KMS-11 (cell line): Measurements from ENCODE around the gene CLPSL1.

Experiments used
- H2AFZ ChIP-seq: fragments of 200-600 bp; sonication (generic); 2 replicates; pipeline ENCODE4 v1.6.1; 2016; ENCODE audit warnings: antibody characterized with exemption, mixed run types, low read depth
- H3K27ac ChIP-seq: fragments of 200-600 bp; sonication (generic); 2 replicates; pipeline ENCODE4 v1.6.1; 2016; ENCODE audit warnings: mild to moderate bottlenecking, mixed run types
- H3K27me3 ChIP-seq: fragments of 200-600 bp; sonication (generic); 2 replicates; pipeline ENCODE4 v1.6.1; 2017; ENCODE audit warnings: mild to moderate bottlenecking, low read depth, mixed run types, moderate library complexity; ENCODE audit not compliant: insufficient read depth
- H3K36me3 ChIP-seq: fragments of 200-600 bp; sonication (generic); 2 replicates; pipeline ENCODE4 v1.6.1; 2017; ENCODE audit warnings: mild to moderate bottlenecking, mixed run types; ENCODE audit not compliant: insufficient read depth
- H3K4me1 ChIP-seq: fragments of 200-600 bp; sonication (generic); 2 replicates; pipeline ENCODE4 v1.6.1; 2016; ENCODE audit warnings: mild to moderate bottlenecking, low read depth, mixed run types; ENCODE audit not compliant: poor library complexity, severe bottlenecking
- H3K4me2 ChIP-seq: fragments of 200-600 bp; sonication (generic); 2 replicates; pipeline ENCODE4 v1.7.0; 2016; ENCODE audit warnings: mild to moderate bottlenecking, mixed run types
- H3K4me3 ChIP-seq: fragments of 200-600 bp; sonication (generic); IDR thresholded peaks from 2 replicates; pipeline ENCODE4 v1.6.1; 2017; ENCODE audit warnings: low read depth, low read length, mixed read lengths; ENCODE audit not compliant: insufficient read depth
- H3K79me2 ChIP-seq: fragments of 200-600 bp; sonication (generic); 2 replicates; pipeline ENCODE4 v1.6.1; 2016; ENCODE audit warnings: low read depth, mixed run types; ENCODE audit not compliant: insufficient read depth
- H3K9ac ChIP-seq: fragments of 200-600 bp; sonication (generic); 2 replicates; pipeline ENCODE4 v1.6.1; 2016; ENCODE audit warnings: mild to moderate bottlenecking, mixed run types
- H4K20me1 ChIP-seq: fragments of 200-600 bp; sonication (generic); 2 replicates; pipeline ENCODE4 v1.6.1; 2016; ENCODE audit warnings: mild to moderate bottlenecking, mixed run types; ENCODE audit not compliant: insufficient read depth
- TF ChIP-seq, protein P1 (sequence below): fragments of 200-600 bp; sonication (generic); conservative IDR thresholded peaks from 2 replicates; pipeline ENCODE4 v1.6.1; 2017; ENCODE audit warnings: low read depth, mild to moderate bottlenecking, antibody characterized with exemption, low read length, moderate library complexity, mixed read lengths

CLPSL1 gene

DNA sequence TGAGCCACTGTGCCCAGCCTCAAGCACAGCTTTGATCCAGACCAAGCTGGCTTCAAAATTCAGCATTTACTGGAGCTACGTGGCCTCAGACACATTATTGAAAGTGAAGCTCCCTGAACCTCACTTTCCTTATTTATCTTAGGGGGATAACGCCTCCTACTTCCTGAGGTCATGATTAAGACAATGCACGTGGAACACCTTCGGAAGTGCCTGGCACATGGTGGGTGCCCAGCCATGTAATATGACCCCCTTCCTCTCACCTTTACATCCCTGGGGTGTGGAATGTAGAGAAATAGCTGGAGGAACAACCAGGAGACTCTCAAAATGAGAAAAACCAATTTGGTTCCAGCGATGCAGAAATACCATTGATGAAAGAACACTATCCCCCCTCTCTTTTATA lies 17.9 kb downstream of the CLPSL1 start:
- TF ChIP-seq, protein P1, sequence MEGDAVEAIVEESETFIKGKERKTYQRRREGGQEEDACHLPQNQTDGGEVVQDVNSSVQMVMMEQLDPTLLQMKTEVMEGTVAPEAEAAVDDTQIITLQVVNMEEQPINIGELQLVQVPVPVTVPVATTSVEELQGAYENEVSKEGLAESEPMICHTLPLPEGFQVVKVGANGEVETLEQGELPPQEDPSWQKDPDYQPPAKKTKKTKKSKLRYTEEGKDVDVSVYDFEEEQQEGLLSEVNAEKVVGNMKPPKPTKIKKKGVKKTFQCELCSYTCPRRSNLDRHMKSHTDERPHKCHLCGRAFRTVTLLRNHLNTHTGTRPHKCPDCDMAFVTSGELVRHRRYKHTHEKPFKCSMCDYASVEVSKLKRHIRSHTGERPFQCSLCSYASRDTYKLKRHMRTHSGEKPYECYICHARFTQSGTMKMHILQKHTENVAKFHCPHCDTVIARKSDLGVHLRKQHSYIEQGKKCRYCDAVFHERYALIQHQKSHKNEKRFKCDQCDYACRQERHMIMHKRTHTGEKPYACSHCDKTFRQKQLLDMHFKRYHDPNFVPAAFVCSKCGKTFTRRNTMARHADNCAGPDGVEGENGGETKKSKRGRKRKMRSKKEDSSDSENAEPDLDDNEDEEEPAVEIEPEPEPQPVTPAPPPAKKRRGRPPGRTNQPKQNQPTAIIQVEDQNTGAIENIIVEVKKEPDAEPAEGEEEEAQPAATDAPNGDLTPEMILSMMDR: no peak
- H3K79me2 ChIP-seq: no peaks in the 10 kb centered on the region
- no peak overlapping the region for H3K27ac ChIP-seq
- H3K4me3 ChIP-seq: no peak overlapping the region
- H3K4me1 ChIP-seq: no peaks in the 10 kb centered on the region
- H3K4me2 ChIP-seq: no peak overlapping the region
- H3K9ac ChIP-seq: no peak overlapping the region
- H2AFZ ChIP-seq: no peak overlapping the region
- H3K36me3 ChIP-seq: no peaks in the 10 kb centered on the region
- H3K27me3 ChIP-seq: no peaks in the 10 kb centered on the region
- H4K20me1 ChIP-seq: no peaks in the 10 kb centered on the region

DNA sequence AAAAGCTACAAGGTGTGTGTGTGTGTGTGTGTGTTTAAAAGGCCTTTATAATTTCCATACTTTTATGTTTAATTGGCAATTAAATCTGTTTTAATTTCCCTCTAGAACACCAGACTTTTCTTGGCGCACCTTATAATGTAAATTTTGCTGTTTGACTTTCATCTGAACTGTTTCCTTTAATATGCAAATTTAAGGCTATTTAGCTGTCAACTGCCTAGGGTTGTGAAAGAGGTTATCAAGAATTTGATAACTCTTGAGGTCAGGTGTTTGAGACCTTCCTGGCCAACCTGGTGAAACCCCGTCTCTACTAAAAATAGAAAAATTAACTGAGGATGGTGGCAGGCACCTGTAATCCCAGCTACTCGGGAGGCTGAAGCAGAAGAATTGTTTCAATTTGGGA lies 20.3 kb downstream of the CLPSL1 start:
- Histone ChIP-seq H3K4me1 (no peaks in the 10 kb centered on the region), H3K27ac (no peak overlapping the region), H3K36me3 (no peaks in the 10 kb centered on the region), H3K4me3 (no peak overlapping the region), H3K27me3 (no peaks in the 10 kb centered on the region), H3K4me2 (no peak overlapping the region), H4K20me1 (no peaks in the 10 kb centered on the region), H3K79me2 (no peaks in the 10 kb centered on the region), H3K9ac (no peak overlapping the region), H2AFZ (no peak overlapping the region)
- TF ChIP-seq, protein P1: no peak

DNA sequence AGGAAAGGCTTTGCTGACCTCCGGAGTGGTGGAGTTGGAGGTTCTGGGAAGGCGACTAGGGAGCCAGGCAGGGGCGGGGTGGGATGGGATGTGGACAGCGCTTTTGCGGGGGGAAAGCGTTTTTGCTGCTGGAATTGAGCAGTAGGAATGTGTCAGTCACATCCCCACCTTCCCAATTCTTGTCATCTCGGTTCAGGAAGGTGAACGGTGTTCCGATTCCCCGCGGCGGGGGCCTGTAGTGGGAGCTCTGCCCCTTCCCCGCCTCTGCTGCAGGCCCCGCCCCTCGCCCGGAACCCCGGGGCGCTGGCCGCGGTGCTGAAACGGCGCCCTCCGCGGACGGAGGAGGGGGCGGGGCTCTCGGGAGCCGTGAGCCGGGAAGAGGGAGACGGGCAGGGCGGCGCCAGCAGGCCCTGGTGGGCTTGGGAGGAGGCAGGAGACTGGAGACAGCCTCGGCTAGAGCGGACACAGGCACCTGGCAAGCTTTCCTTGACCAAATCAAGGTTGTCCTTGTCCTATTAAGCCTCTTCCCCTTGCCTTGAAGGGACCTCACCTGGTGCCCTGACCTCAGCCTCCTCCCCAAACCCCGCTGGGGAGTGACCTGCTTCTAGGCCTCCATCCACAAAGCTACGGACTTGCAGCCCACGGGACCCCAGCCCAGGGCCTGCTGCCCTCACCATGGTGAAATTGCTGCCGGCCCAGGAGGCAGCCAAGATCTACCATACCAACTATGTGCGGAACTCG lies 24.3 kb downstream of the CLPSL1 start, which contains the start of gene LHFPL5:
Gene LHFPL5, plus strand, starts transcription at position 357 of the 741 bp plus-strand sequence. Its CDS starts 319 bp downstream, at position 676.
- no peaks in the 10 kb centered on the region for H3K27me3 ChIP-seq
- no peaks in the 10 kb centered on the region for H3K79me2 ChIP-seq
- TF ChIP-seq, protein P1: no peak
- H4K20me1 ChIP-seq: no peaks in the 10 kb centered on the region
- no peaks in the 10 kb centered on the region for H3K4me1 ChIP-seq
- no peak within 1 kb of the TSS for H3K27ac ChIP-seq
- no peak within 1 kb of the TSS for H3K9ac ChIP-seq
- peak within 1 kb of the TSS; percentile 54; the same call in 1 of the 2 replicates for H3K4me2 ChIP-seq
- H3K36me3 ChIP-seq: no peaks in the 10 kb centered on the region
- no peak within 1 kb of the TSS for H3K4me3 ChIP-seq
- no peak within 1 kb of the TSS for H2AFZ ChIP-seq

DNA sequence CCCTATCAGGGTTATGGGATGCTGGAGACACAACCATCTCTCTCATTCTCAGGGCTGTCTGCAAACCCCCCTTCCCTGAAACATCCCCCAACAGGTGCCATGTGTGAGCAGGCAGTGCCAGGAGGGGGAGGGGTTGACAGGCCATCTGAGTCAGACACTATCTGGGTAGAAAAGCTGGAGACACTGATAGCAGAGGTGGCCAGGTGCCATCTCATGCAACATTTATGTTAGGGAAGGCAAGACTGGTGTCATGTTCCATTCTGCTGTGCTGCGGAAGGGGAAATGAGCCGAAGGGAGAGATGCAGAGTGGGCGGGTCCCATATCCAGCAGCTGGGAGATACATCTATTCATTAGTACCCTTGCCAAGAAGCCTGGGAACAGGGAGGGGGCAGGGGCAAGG lies 27.9 kb downstream of the CLPSL1 start:
- H3K36me3 ChIP-seq: no peaks in the 10 kb centered on the region
- no peak overlapping the region for H3K27ac ChIP-seq
- H3K79me2 ChIP-seq: no peaks in the 10 kb centered on the region
- H3K4me2 ChIP-seq: no peak overlapping the region
- H4K20me1 ChIP-seq: no peaks in the 10 kb centered on the region
- no peak overlapping the region for H3K9ac ChIP-seq
- H3K4me1 ChIP-seq: no peaks in the 10 kb centered on the region
- H2AFZ ChIP-seq: no peak overlapping the region
- TF ChIP-seq, protein P1: no peak
- no peaks in the 10 kb centered on the region for H3K27me3 ChIP-seq
- no peak overlapping the region for H3K4me3 ChIP-seq
